HEK293T (cell line): Measurements from ENCODE around the gene POLR3F.
"Not testable (repeated sequence)": the region's sequence is repeated elsewhere in the genome, so short reads cannot be mapped to it uniquely, and the experiment has no call there.

ENCODE experiments used
- CTCF ChIA-PET: fragments of 350-600 bp; formaldehyde crosslinking; extraction: SDS; loops from one replicate; lab custom pipeline; 2021; ENCODE audit warnings: antibody characterized with exemption, inconsistent platforms; lab: Yijun Ruan, JAX
- POLR2A ChIA-PET: fragments of 350-600 bp; formaldehyde crosslinking; extraction: SDS; loops from one replicate; lab custom pipeline; 2020; ENCODE audit warnings: antibody characterized with exemption, inconsistent platforms; lab: Yijun Ruan, JAX
- DNase-seq: peaks from one replicate; pipeline ENCODE4 v3.0.0; 2012; ENCODE audit warnings: mixed read lengths; ENCODE audit errors: extremely low spot score
- ARNT ChIP-seq: fragments of 450-650 bp; IDR thresholded peaks from 2 replicates; pipeline ENCODE4 v1.6.1; 2017; ENCODE audit warnings: mild to moderate bottlenecking
- BHLHE40 ChIP-seq: fragments of 450-650 bp; IDR thresholded peaks from 2 replicates; pipeline ENCODE4 v1.6.1; 2016; ENCODE audit warnings: mild to moderate bottlenecking, moderate library complexity, borderline replicate concordance
- CTBP1 ChIP-seq: fragments of 450-650 bp; IDR thresholded peaks from 2 replicates; pipeline ENCODE4 v1.6.1; 2016; ENCODE audit warnings: borderline replicate concordance
- ELF4 ChIP-seq: fragments of 450-650 bp; IDR thresholded peaks from 2 replicates; pipeline ENCODE4 v1.6.1; 2017; ENCODE audit warnings: antibody characterized with exemption
- FOXA1 ChIP-seq: fragments of 450-650 bp; IDR thresholded peaks from 2 replicates; pipeline ENCODE4 v1.6.1; 2016; ENCODE audit warnings: mild to moderate bottlenecking
- FOXK2 ChIP-seq: fragments of 450-650 bp; IDR thresholded peaks from 2 replicates; pipeline ENCODE4 v1.6.1; 2016; ENCODE audit warnings: mild to moderate bottlenecking
- FOXM1 ChIP-seq: fragments of 450-650 bp; IDR thresholded peaks from 2 replicates; pipeline ENCODE4 v1.6.1; 2017; ENCODE audit warnings: mild to moderate bottlenecking, borderline replicate concordance
- HDGF ChIP-seq: fragments of 450-650 bp; IDR thresholded peaks from 2 replicates; pipeline ENCODE4 v1.6.1; 2017; ENCODE audit warnings: antibody characterized with exemption, borderline replicate concordance
- L3MBTL2 ChIP-seq: fragments of 450-650 bp; conservative IDR thresholded peaks from 2 replicates; pipeline ENCODE4 v1.6.1; 2016; ENCODE audit warnings: mild to moderate bottlenecking
- LEF1 ChIP-seq: fragments of 450-650 bp; IDR thresholded peaks from 2 replicates; pipeline ENCODE4 v1.6.1; 2017; ENCODE audit warnings: mild to moderate bottlenecking, borderline replicate concordance
- NFRKB ChIP-seq: fragments of 450-650 bp; IDR thresholded peaks from 2 replicates; pipeline ENCODE4 v1.6.1; 2016; ENCODE audit warnings: mild to moderate bottlenecking, moderate library complexity
- PKNOX1 ChIP-seq: fragments of 450-650 bp; IDR thresholded peaks from 2 replicates; pipeline ENCODE4 v1.6.1; 2016
- SP1 ChIP-seq: fragments of 450-650 bp; IDR thresholded peaks from 2 replicates; pipeline ENCODE4 v1.6.1; 2017
- SUZ12 ChIP-seq: fragments of 450-650 bp; IDR thresholded peaks from 2 replicates; pipeline ENCODE4 v1.6.1; 2016; ENCODE audit warnings: mild to moderate bottlenecking
- TARDBP ChIP-seq: fragments of 450-650 bp; IDR thresholded peaks from 2 replicates; pipeline ENCODE4 v1.6.1; 2016
- ZNF384 ChIP-seq: fragments of 450-650 bp; IDR thresholded peaks from 2 replicates; pipeline ENCODE4 v1.6.1; 2016

POLR3F gene

DNA sequence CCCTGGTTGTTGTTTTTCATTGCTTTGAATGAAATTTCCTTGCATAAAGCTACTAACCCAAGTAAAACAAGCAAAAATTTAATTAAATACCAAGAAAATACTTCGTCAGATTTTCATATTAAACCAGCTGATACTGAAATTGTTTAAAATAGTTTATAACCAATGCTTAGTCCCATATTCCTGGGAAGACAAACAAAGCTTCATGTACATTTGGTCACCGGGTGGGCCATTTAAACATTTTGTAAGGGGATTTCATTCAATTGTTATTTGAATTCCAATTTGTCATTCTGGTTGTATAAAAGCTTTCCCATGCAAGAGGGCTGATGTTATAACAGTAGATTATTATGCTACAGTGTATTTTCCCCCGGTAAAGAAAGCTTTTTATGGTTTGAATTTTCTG, 30.4 kb downstream of the POLR3F start:
- ChIA-PET POLR2A (interaction anchor here (0.8 to 4.5 kb wide), 8 partner anchors 10 to 97 kb away, joined by 3 to 113 read pairs (median 4); partner anchors contain the start of genes DZANK1, POLR3F, SEC23B and SMIM26), CTCF (interaction anchor here (0.6 to 1.5 kb wide), 2 partner anchors 9 to 955 kb away, joined by 3 to 6 read pairs; no protein-coding TSS in a partner anchor)
- TF ChIP-seq ELF4 (no peak), FOXA1 (no peak), ZNF384 (no peak), LEF1 (no peak), HDGF (no peak), FOXK2 (no peak), L3MBTL2 (no peak), NFRKB (no peak), SUZ12 (no peak), SP1 (no peak), TARDBP (no peak), FOXM1 (no peak)
- DNase-seq = no peak

GRCh38 chr20:18501672-18502071, 34.5 kb downstream of the POLR3F start:
- CTCF ChIA-PET, POLR2A ChIA-PET, DNase-seq: not testable (repeated sequence)

DNA sequence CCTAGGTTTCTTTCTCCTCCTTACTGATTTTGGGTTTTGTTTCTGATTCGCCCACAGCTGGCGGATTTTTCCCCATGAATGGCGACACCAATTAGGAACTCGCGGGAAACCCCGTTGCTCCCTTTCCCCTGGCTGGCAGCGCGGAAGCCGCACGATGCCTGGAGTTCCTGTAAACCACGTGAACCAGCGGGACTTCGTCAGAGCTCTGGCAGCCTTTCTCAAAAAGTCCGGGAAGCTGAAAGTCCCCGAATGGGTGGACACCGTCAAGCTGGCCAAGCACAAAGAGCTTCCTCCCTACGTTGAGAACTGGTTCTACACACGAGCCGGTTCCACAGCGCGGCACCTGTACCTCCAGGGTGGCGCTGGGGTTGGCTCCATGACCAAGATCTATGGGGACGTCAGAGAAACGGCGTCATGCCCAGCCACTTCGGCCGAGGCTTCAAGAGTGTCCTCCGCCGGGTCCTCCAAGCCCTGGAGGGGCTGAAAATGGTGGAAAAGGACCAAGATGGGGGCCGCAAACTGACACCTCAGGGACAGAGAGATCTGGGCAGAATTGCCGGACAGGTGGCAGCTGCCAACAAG, 37.4 kb downstream of the POLR3F start:
- no peak for DNase-seq
- CTCF ChIA-PET = no interaction called here
- POLR2A ChIA-PET = interaction anchor here (1.0 kb wide), 1 partner anchor 8 kb away, joined by 5 read pairs; the partner anchor contains the start of gene RBBP9
- TF ChIP-seq L3MBTL2 (no peak), NFRKB (no peak), FOXM1 (no peak), ZNF384 (no peak), PKNOX1 (no peak), FOXK2 (no peak), TARDBP (no peak), SUZ12 (no peak), ARNT (no peak), HDGF (no peak), SP1 (no peak), BHLHE40 (no peak), ELF4 (no peak), FOXA1 (no peak), CTBP1 (no peak), LEF1 (no peak)

DNA sequence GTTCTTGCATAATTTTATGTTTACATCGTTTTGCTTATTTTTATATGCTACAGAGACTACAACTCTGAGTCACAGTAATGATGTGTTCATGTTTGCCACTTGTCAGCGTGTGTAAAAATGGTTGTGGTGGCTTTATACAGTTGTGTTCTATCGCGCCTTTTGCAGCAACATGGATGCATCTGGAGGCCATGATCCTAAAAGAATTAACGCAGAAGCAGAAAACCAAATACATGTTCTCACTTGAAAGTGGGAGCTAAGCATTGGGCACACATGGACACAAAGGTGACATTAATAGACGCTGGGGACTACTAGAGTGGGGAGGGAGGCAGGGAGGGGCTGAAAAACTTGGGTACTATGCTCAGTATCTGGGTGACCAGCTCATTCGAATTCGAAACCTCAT, 39.6 kb downstream of the POLR3F start:
- ChIA-PET POLR2A (interaction anchor here (0.9 to 3.2 kb wide), 20 partner anchors 9 to 976 kb away, joined by 3 to 113 read pairs (median 6); partner anchors contain the start of genes BFSP1, DZANK1, POLR3F and RBBP9), CTCF (interaction anchor here (1.2 kb wide), 1 partner anchor 10 kb away, joined by 6 read pairs; the partner anchor contains the start of gene RBBP9)
- DNase-seq = no peak
- TF ChIP-seq BHLHE40 (no peak), SUZ12 (no peak)

DNA sequence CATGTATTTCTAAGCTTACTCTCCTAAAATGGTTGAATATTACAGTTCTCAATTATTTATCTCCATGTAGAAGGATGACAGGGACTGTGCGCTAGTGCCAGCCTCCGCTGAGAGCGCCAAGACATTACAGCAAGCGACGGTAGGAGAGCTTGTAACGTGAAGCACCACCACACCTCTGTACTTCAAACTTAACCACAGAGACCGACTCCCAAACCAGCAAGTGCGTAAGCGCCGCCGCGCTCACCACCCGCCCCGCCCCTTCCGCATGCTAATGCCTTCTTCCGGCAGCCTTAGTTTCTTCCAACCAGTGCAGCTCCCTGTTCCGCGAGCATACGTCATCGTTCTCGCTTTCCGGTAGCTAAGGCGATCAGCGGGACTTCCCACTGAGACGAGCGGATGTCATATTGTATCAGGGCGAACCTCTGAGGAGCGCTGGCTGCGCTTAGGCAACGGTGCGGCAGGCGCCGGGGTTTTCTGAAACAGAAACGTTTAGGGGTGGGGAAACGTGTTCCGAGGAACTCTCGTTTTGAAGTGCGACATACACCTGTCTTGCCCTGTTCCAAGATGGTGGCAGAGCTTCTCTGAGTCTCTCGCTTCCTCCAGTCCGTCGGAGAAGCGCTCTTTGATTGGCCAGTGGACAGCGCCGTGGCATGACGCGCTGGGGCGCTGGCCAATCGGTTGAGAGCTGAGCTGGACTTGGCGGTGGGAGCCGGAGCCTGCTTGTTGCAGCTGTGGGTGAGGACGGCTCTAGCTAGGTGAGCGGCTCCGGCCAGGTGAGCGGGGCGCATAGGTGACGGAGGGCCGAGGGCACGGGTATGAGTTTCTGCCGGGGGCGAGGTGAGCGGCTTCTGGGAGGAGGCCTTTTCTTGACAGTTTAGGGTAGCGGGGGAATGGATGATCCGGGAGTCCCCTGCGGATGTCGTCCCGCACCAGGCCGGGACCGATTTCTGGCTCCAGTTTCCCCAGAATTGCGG, 40.3 kb downstream of the POLR3F start, which contains the start of gene SEC23B:
Gene SEC23B (plus strand): TSS at position 723 of the 974 bp plus-strand sequence. CDS start 2,896 bp downstream, outside the sequence.
- TF ChIP-seq L3MBTL2 = peak; percentile 52
- TF ChIP-seq PKNOX1 = peak; percentile 59; the same call in 1 of the 2 replicates
- TF ChIP-seq FOXK2 = no peak
- TF ChIP-seq CTBP1 = no peak
- no peak for TF ChIP-seq TARDBP
- no peak for TF ChIP-seq HDGF
- no peak for TF ChIP-seq FOXM1
- peak; percentile 57; the same call in 1 of the 2 replicates for TF ChIP-seq NFRKB
- peak; percentile 42 for TF ChIP-seq ELF4
- TF ChIP-seq FOXA1 = no peak
- POLR2A ChIA-PET = interaction anchor here (0.7 to 3.2 kb wide), 25 partner anchors 8 to 977 kb away, joined by 3 to 113 read pairs (median 5); partner anchors contain the start of genes BFSP1, DZANK1, POLR3F and RBBP9
- CTCF ChIA-PET = interaction anchor here (1.2 kb wide), 1 partner anchor 10 kb away, joined by 6 read pairs; the partner anchor contains the start of gene RBBP9
- peak; percentile 92 for DNase-seq

- CTCF ChIA-PET = no interaction called here
- no peak for TF ChIP-seq TARDBP
- no peak for TF ChIP-seq LEF1
- no peak for TF ChIP-seq PKNOX1
- POLR2A ChIA-PET = no interaction called here
- DNase-seq = no peak
Measured at GRCh38 chr20:18511571-18511970, 44.4 kb downstream of the POLR3F start.
